ENCODE results near the gene RBBP5.

The RBBP5 gene

GRCh38 chr1:205074084-205074483 lies 47.7 kb downstream of the RBBP5 start:
- DNase-seq (ENCODE audit: low read depth): no peak

DNA sequence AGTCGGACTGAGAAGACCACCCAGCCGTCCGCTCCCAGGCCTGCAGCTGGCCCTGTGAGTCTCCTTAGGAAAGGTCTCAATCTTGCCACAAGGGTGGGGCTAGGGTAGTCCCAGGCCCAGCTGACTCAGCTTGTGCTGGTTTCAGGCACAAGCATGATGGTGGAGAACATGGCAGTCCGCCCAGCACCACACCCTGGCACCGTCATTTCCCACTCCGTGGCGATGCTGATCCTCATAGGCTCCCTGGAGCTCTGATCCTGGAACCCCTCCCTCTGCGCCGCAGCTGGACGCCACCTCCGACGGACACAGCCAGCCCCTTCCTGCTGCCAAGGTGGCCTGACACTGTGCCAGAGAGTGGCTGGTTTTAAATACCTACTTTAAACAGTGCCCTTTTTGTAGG lies 48.3 kb downstream of the RBBP5 start:
- no peak for DNase-seq (ENCODE audit: low read depth)

- DNase-seq (ENCODE audit: low read depth): no peak
Measured at GRCh38 chr1:205072881-205073280, 48.9 kb downstream of the RBBP5 start.

DNA sequence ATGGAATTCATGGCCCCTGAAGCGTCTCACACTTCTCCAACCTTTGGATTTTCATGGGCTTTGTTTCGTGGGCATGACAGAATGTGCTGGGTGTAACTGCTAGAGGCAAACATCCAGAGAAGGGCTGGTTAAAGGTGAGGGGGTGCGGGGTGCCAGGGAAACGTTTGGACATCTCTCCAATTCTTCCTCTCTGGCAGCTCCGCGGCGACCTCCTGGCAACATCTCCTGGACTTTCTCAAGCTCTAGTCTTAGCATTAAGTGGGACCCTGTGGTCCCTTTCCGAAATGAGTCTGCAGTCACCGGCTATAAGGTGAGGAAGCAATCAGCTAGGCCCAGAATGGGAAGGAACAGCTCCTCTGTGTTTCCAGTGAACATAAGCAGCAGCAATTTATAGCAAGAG lies 49.5 kb downstream of the RBBP5 start:
- no peak for DNase-seq (ENCODE audit: low read depth)

DNA sequence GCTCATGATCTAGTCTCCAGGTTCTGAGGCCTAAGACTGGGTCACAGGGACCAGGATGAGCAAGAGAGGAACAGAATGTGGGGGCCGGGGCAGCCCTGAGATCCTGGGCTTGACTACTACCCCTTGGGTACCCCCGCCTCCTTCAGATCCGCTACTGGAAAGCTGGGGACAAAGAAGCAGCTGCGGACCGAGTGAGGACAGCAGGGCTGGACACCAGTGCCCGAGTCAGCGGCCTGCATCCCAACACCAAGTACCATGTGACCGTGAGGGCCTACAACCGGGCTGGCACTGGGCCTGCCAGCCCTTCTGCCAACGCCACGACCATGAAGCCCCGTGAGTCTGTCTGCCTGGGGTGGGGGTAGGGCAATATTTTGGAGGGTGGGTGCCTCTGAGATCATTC lies 50.0 kb downstream of the RBBP5 start:
- no peak for DNase-seq (ENCODE audit: low read depth)

DNA sequence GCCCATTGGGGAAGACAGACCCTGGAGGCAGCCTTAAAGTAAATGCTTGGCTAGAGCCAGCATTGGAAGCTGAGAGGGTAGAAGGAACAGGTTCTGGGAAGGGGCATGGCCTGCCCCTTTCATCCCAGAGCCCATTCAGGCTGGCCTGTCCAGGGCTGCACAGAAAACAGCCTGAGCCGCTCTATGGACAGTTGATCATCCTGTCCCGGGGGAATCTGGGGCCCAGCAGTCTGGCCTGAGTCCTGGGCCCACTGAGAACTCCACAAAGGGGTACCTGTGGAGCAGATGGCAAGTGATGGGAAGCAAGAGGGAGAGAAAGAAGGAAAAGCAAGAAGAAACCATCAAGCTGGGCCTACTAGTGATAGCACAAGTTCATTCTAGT lies 50.8 kb downstream of the RBBP5 start:
- no peak for DNase-seq (ENCODE audit: low read depth)

DNA sequence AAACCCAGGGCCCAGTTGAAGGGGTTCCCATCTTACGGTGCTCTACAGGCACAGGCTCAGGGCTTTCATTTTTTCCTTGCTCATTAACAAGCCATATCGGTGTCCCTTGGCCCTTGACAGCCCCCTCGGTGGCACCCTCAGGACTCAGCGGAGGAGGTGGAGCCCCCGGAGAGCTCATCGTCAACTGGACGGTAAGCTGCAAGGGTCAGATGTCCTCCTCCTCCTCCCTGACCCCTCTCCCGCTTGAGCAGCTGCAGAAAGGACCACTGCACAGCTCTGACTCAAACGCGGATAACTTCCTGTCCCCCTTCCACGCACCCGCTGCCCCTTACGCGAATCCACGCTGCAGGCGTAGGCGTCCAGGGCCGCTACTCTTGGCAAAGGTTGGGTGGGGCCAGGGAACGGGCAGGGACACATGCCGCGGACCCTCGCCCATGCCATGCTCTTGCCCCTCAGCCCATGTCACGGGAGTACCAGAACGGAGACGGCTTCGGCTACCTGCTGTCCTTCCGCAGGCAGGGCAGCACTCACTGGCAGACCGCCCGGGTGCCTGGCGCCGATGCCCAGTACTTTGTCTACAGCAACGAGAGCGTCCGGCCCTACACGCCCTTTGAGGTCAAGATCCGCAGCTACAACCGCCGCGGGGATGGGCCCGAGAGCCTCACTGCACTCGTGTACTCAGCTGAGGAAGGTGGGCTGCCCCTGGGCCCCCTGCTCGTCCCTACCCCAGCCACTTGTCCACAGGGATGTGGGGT lies 52.2 kb downstream of the RBBP5 start:
- no peak for DNase-seq (ENCODE audit: low read depth)

DNA sequence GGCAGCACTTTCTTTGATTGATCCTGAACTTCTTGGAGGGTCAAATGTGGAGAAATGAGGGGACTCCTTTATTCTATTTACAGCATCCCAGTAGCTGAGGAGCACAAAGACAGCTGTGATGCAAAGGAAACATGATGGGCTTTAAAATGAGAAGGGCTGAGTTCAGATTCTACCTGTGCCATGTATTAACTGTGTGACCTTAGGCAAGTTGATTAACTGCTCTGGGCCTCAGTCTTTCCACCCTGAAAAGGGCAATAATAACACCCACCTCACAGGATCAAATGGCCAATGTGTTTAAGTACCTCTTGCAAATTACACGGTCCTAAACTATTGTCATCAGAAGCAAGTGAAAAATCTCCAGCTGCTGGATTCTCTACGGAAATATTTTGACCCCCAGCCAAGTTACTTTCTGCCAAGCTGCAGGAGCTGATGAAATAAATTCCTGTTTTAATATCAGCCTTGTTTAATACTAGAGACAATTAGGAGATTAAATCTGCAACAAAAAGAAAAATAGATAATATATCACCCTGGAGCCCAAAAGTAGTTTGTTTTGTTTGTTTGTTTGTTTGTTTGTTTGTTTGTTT lies 53.2 kb downstream of the RBBP5 start:
- no peak for DNase-seq (ENCODE audit: low read depth)

DNA sequence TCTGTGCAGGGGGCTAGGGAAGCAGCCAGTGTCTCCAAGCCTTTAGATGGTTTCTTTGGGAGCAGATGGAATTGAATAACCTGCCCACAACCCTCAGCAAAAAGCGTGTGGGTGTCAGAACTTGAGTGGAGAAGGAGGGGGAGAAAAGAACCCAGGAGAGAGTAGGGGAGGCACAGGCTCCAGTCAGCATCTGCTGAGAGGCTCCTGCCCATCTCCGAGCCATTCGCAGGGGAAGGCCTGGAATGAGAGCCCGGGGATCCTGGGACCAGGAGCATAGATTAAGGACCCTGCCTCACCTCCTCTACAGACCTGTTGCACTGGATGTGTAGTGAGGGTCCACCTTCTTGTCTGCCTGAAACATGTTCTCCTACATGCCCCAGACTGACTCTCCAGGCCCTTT lies 53.8 kb downstream of the RBBP5 start:
- DNase-seq (ENCODE audit: low read depth): no peak

DNA sequence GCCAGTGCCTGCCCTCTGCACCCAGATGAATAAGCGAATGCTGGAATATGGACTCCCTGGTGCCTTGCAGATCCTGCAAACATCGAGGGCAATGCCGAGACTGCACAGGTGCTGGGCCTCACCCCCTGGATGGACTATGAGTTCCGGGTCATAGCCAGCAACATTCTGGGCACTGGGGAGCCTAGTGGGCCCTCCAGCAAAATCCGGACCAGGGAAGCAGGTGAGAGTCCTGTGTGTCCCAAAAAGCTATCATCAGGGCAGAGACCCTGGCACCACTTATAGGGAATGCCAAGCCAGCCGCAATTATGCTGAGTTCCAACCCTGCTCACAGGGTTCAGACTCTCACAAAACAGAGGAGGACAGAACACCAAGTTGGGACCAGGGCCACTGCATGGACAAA lies 54.7 kb downstream of the RBBP5 start:
- DNase-seq (ENCODE audit: low read depth): no peak

DNA sequence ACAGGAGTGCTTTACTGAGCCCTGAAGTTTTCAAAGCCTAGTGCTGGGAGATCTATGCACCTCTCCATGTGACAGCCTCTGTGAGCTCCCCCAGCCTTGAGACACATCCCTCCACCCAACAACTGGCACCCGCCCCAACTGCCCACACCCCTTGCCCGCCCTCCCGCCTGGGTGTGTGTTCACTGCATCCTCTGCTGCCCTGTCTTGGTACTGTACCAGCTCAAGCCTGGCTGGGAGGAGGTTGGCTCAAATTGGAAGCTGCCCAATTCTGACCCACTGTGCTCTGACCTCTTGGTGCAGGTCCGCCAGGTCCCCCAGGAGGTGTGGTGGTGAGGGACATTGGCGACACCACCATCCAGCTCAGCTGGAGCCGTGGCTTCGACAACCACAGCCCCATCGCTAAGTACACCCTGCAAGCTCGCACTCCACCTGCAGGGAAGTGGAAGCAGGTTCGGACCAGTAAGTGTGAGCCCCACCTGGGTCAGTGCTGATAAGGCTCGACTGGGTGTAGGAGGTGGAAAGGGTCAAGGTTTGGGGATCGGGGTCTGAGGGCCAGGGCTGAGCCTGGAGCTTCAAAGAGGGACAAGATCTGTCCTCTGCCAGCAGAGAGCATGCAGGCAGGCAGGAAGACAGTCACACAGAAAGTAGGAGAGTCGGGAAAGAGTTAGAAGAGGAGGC lies 55.5 kb downstream of the RBBP5 start:
- DNase-seq (ENCODE audit: low read depth): no peak

GRCh38 chr1:205065666-205066065 lies 56.1 kb downstream of the RBBP5 start:
- no peak for DNase-seq (ENCODE audit: low read depth)

- DNase-seq (ENCODE audit: low read depth): no peak
Measured at GRCh38 chr1:205064741-205065316, 56.9 kb downstream of the RBBP5 start.

DNA sequence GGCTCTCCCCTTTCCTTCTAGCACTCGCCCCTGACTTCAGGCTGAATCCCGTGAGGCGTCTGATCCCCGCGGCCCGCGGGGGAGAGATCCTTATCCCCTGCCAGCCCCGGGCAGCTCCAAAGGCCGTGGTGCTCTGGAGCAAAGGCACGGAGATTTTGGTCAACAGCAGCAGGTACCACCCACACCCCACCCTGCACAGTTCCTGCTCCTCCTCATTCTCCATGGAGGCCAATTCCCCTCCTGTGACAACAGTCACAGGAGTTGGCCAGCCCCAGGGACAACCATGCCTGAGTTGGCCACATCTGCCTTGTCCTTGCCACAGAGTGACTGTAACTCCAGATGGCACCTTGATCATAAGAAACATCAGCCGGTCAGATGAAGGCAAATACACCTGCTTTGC lies 57.5 kb downstream of the RBBP5 start:
- DNase-seq (ENCODE audit: low read depth): no peak

GRCh38 chr1:205062895-205063294 lies 58.9 kb downstream of the RBBP5 start:
- DNase-seq (ENCODE audit: low read depth): no peak

- DNase-seq (ENCODE audit: low read depth): no peak
Measured at GRCh38 chr1:205062319-205062718, 59.5 kb downstream of the RBBP5 start.

DNA sequence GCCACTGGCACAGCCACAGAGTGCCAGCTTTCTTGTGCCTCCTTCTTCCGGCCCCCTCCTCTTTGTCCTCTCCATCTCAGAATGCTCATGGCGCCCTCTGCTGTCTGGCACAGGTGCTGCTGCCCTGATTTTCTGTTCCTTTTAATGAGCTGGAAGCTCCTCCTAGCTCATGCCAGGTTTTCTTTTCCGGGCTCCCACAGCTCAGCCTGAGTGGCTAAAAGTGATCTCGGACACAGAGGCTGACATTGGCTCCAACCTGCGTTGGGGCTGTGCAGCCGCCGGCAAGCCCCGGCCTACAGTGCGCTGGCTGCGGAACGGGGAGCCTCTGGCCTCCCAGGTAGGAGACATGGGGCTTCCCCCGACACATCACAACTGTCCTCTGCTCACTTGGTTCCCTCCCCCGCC lies 60.1 kb downstream of the RBBP5 start:
- DNase-seq (ENCODE audit: low read depth): no peak

GRCh38 chr1:205061227-205061626 lies 60.6 kb downstream of the RBBP5 start:
- no peak for DNase-seq (ENCODE audit: low read depth)

GRCh38 chr1:205060746-205061145 lies 61.0 kb downstream of the RBBP5 start:
- DNase-seq (ENCODE audit: low read depth): no peak

DNA sequence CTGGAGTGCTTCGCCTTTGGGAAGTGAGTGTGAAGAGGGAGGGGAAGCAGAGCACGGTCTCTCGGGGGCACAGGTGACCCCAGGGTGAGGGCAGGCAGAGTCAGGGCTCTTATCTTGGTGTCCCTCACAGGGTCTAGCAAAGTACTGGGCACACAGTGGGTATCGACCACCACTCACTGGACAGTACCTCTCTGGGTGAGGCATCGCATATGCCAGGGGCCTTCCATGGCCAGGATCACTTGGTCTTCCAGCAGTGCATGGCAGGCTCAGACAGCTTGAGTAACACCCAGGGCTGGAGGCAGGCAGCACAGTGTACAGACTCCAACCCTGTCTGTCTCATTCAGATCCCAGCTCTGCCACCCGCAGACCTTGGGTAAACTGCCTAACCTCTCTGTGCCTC lies 62.1 kb downstream of the RBBP5 start:
- no peak for DNase-seq (ENCODE audit: low read depth)

DNA sequence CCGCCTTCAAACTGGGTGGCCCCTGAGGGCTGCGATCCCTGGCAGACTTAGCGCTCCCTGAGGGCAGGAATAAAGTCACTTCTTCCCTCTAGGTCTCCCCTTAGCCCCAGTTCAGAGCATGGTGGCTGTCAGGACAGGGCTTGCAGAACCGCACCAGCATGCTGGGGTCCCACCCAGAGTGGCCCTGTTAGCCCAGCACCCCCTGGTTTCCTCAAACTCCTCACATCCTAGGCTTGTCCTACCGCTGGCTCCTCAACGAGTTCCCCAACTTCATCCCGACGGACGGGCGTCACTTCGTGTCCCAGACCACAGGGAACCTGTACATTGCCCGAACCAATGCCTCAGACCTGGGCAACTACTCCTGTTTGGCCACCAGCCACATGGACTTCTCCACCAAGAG lies 62.9 kb downstream of the RBBP5 start:
- no peak for DNase-seq (ENCODE audit: low read depth)

- DNase-seq (ENCODE audit: low read depth): no peak
Measured at GRCh38 chr1:205057808-205058575, 63.8 kb downstream of the RBBP5 start.
